PC-9 (cell line): Measurements from ENCODE around the gene ARHGEF33.

Source experiments
- EZH2 ChIP-seq: fragments of 200-600 bp; sonication (generic); IDR thresholded peaks from 2 replicates; pipeline ENCODE4 v1.8.0; 2017; ENCODE audit warnings: antibody characterized with exemption, low read depth
- TF ChIP-seq, protein P1 (sequence below): fragments of 200-600 bp; sonication (generic); conservative IDR thresholded peaks from 2 replicates; pipeline ENCODE4 v1.6.1; 2017; ENCODE audit warnings: mixed run types, antibody characterized with exemption, mild to moderate bottlenecking, moderate library complexity

- TF ChIP-seq, protein P1, sequence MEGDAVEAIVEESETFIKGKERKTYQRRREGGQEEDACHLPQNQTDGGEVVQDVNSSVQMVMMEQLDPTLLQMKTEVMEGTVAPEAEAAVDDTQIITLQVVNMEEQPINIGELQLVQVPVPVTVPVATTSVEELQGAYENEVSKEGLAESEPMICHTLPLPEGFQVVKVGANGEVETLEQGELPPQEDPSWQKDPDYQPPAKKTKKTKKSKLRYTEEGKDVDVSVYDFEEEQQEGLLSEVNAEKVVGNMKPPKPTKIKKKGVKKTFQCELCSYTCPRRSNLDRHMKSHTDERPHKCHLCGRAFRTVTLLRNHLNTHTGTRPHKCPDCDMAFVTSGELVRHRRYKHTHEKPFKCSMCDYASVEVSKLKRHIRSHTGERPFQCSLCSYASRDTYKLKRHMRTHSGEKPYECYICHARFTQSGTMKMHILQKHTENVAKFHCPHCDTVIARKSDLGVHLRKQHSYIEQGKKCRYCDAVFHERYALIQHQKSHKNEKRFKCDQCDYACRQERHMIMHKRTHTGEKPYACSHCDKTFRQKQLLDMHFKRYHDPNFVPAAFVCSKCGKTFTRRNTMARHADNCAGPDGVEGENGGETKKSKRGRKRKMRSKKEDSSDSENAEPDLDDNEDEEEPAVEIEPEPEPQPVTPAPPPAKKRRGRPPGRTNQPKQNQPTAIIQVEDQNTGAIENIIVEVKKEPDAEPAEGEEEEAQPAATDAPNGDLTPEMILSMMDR: no peak
- no peak for TF ChIP-seq EZH2
These were observed 11.1 kb downstream of the ARHGEF33 start for GRCh38 chr2:38900726-38901125.
